DMS 273 treated with DMSO at 0.1 percent for 48 hours (cell line): Measurements from ENCODE around the gene KDM4C.

Experiments
- DNase-seq: peaks from one replicate; lab custom pipeline; 2025; lab: John Stamatoyannopoulos, UW

KDM4C gene

GRCh38 chr9:6869081-6869948 lies 111.5 kb downstream of the KDM4C start:
- no peak for DNase-seq

- no peak for DNase-seq
These were observed 112.4 kb downstream of the KDM4C start for GRCh38 chr9:6870149-6870548.

DNA sequence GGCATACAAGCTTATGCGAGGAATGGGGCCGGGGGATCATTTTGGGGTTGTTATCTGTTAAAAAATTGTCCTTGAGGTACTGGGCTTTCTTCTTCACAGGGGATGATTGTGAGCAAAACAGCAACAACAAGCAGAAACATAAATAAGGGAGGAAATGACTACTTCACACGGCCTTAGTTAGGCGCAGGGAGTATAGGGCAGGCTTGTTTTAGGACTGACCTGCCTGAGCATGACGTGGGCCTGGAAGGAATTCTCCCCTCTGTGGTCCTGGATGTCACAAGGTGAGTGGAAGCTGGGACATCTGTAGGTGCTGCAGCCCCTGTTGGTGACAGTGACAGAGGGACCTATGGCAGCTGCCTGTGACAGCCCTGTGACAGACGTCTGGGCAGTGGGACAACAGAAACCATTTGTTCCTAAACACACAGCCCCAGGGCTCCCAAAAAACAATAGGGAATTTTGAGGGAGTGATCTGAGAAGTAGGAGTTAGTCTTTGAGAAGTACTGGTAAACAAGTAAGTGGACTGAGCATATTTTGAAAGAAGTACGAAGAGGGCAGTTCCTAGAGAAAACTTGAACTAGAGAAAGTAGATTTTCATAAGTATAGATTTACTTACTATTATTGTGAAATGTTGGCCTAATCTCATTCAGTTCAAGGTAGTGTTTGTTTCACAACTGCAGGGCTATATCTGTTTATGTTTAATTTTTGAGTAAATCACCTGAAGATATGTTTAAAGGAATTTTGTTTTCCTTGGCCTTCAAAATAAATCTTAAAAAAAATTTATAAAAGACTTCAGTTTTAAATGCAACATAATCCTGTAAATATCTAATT lies 113.1 kb downstream of the KDM4C start:
- DNase-seq: no peak

GRCh38 chr9:6873857-6874256 lies 116.1 kb downstream of the KDM4C start:
- DNase-seq: no peak

DNA sequence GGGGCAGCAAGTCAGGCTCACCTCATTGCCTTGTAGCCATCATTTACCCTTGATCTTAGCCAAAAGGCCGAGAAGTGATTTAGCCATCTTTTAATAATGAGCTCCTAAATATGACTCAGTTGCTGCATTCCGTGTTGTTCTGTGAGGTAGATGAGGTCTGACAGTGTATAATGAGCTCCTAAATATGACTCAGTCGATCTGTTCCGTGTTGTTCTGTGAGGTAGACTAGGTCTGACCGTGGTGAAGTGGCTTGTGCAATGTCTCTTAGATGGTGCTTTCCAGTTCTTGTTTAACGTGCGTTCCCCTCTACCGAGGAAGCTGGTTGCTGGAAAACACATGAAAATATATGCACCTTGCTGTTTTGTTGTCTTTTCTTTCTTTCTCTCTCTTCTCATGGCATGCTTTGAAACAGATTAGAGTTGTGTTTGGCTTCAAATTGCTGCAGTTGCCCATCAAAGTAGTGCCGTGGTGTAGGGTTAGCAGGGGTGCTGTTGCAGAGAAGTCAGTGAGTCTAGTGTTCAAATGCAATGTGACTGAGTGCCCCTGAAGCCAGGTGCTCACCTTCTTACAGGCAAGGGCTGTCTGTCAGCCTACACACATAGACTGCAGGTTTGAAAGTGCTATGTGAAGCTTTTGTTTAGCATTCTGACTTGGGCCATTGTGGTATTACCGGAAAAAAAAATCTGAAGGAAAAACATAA lies 118.6 kb downstream of the KDM4C start:
- DNase-seq: no peak

DNA sequence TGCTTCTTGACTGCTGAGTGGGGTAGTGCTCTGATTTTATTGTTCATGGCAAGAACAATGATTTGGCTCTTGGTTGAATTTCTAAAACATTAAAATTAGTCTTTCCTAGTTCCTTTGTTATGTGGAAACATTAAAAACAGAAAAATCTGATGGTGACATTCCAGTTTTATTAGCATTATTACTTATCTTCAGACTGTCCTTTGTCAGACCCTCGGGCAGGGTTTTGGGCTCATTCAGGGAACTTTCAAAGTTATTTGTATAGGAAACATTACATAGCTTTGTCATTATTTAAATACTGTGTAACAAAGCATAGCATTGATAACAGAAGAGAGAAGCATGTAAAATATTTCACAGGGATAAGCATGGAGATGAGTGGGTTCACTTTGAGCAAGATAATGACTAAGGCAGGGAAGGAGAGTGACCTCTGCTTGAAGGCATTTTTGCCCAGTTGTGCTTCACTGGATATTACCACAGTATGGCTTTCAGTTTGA lies 119.9 kb downstream of the KDM4C start:
- DNase-seq: no peak

DNA sequence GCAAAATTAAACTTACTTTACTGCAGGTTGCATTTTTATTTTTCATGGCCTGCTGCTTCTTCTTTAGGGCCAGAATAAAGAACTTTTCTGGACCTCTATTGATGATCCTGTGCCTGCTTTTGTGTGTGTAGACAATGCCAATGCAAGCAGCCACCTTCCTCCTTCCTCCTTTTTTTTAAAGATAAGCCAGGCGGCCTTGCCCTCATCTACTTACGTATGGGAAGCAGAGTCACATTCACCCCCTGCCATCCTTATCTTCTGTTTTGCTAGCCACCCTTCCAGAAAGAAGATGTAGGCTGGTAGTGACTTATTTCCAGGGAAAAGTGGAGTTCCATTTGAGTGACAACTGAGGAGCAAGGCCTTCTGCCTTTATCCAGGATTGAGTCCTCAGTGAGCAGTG lies 122.9 kb downstream of the KDM4C start:
- DNase-seq: no peak

GRCh38 chr9:6884101-6884500 lies 126.3 kb downstream of the KDM4C start:
- no peak for DNase-seq

- DNase-seq: no peak
These were observed 127.2 kb downstream of the KDM4C start for GRCh38 chr9:6884990-6885389.

DNA sequence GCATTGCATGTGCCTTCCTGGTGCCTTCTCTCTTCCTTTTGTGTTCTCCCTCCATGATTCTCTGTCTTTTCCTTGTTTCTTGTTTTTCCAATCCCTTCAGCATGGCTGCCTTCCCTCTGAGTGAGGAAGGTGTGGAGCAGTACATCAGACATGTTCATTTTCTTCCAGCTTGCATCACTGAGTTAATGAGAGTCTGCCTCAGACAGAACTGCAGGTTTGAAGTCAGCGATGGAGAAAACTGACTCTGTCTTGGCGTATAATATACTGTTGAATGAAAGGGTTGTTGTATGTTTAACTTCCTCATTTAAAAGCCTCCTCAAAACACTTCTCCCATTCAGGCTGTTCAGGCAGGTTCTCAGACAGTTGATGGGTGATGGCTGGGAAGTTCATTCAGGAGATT lies 129.3 kb downstream of the KDM4C start:
- no peak for DNase-seq

- no peak for DNase-seq
These were observed 132.1 kb downstream of the KDM4C start for GRCh38 chr9:6889868-6890267.

- DNase-seq: no peak
These were observed 135.8 kb downstream of the KDM4C start for GRCh38 chr9:6893350-6894131.

DNA sequence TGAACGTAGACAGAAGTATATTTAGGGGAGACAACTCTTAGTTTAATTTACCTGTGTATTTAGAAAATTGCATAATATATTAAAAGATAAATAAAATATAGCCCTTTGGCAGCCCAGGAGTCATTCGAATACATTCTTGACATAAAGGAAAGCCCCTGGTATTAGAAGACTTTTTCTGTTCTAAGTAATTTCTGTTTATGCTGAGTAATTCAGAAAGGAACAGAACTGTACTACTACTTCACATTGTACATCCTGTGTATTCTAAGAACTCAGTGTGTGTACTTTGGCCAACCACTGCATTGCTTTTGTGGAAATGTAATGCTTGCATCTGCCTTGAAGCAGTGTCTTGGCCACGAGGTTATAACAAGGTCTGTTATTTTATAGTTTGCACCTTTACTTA lies 136.4 kb downstream of the KDM4C start:
- no peak for DNase-seq

DNA sequence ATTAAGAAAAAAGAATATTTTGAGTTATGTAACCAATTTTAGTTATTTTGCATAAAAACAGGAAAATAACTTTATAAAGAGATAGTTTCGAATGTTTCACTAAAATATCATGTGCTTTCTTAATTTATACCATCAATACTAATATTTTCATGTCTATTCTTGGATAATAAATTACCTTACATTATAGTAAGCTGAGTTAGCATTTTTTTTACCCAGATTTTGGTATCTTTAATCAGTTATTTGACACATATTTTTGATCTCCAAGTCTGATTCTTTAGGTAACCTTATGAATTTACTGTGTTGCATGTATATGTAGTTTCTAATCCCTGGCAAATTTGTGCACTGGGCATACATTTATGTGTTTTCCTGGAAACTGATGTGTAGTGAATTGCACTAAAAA lies 138.0 kb downstream of the KDM4C start:
- no peak for DNase-seq

DNA sequence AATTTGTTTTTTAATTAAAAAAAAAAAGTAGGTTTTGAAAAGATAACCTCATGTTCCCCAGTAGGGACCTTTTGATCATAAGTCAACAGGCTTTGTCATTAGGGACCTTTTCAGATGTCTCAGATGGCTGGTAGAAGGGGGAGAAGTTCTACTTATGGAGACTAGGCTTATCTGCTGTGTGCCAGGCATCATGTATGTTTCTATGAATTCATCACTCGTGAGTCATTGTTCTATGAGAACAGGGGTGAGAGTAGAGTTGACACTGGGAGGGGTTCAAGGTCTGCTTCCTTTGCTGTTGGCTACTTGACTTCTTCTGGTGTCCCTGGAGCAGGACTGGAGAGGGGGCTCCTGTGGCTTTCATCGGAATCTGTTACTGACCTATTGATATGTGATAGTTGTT lies 138.8 kb downstream of the KDM4C start:
- no peak for DNase-seq

- no peak for DNase-seq
These were observed 139.5 kb downstream of the KDM4C start for GRCh38 chr9:6897207-6897822.

DNA sequence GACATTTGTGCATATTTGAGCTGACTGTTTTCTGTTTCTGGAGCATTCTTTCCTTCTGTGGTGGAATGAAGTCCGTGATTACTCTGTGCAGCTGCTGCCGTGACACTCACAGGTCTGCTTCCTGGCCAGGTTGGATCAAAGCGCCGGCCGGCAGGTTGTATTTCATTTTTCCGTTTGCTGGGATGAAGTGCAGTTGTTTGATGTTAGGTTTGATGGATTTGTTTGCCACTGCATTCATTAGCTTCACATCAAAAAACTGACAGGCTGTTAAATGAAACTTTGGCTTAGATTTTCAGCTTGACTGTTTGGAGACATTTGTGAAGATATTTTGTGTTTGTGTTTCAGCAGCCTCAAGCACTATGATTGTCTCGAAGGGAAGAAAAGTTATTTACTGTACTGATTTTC lies 140.1 kb downstream of the KDM4C start:
- DNase-seq: no peak

DNA sequence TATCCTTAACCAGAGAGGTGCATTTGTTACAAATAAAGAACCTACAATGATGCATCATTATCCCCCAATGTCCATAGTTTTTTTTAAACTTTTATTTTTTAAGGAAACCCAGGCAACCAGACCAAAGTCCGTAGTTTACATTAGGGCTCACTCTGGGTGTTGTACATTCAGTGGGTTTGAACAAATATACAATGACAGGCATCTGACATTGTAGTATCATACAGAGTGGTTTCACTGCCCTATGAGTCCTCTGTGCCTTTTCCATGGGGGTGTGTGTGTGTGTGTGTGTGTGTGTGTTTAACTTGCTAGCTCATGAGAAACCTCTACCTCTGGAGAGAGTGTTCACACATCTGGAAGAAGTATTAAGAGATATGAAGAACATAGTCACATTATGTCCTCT lies 141.5 kb downstream of the KDM4C start:
- no peak for DNase-seq

DNA sequence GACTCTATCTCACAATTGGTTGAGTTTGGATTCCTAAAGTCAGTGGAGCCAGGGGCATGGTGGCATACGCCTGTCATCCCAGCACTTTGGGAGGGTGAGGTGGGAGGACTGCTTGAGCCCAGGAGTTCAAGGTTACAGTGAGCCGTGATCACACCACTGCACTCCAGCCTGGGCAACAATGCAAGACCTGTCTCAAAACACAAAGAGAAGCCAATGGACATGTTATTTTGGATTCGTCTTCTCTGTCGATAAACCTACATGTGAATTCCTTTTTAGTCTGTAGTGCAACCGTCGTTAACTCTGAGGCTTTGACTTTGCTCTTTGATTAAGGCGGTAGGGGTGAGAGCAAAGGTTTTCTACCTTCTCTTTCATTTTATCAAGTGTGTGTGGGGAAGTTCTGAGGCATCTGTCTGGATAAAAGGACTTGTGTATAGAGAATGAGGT lies 142.7 kb downstream of the KDM4C start:
- no peak for DNase-seq

DNA sequence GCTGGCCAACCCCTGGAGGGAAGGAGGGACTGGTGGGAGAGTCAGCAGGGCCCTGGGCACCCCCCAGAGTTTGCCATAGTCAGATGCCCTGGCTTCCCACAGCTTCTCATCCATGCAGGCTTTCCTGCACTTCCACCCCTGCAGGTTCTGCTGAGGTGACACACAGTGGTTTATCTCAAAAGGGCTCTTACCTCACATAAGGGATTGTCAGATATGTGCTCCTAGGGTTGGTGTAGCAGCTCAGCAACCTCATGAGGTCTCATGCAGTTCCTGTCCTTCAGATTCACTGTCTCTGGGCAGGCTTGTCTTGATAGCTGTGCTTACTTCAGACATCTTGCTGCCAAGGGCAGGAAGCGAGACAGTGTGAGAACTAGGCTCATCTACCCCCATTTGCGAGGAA lies 143.4 kb downstream of the KDM4C start:
- DNase-seq: no peak

GRCh38 chr9:6902423-6902822 lies 144.7 kb downstream of the KDM4C start:
- DNase-seq: no peak
